ENCODE results near the gene FKBP5.
"Not testable (repeated sequence)": the region's sequence is repeated elsewhere in the genome, so short reads cannot be mapped to it uniquely, and the experiment has no call there.

Gene FKBP5
- 66.1 to 173 reads per million in 2 donors for total RNA-seq

GRCh38 chr6:35688605-35689322, at the start of gene FKBP5:
Gene FKBP5 (minus strand): TSS chr6:35688915. CDS start chr6:35642824, 46,091 bp downstream.
- peak; percentile 74 to 93 (median 81) for DNase-seq

GRCh38 chr6:35737413-35738211, 48.9 kb upstream of the FKBP5 start:
- peak in 2 of 5 experiments; percentile 49 to 80 for DNase-seq

- DNase-seq: no peak
These were observed 48.3 kb upstream of the FKBP5 start, which contains the start of gene ARMC12 for GRCh38 chr6:35736982-35737412. Gene ARMC12 (plus strand): TSS chr6:35737032. CDS start chr6:35737109, 77 bp downstream.

- peak; percentile 52 to 77 (median 75) for DNase-seq
These were observed 47.7 kb upstream of the FKBP5 start for GRCh38 chr6:35736253-35736894.

GRCh38 chr6:35735452-35735851, 46.7 kb upstream of the FKBP5 start:
- DNase-seq: no peak

- not testable (repeated sequence) for DNase-seq
These were observed 45.6 kb upstream of the FKBP5 start for GRCh38 chr6:35734319-35734718.

GRCh38 chr6:35733633-35734032, 44.9 kb upstream of the FKBP5 start:
- no peak for DNase-seq

- DNase-seq: peak; percentile 82 to 95 (median 90)
These were observed 43.2 kb upstream of the FKBP5 start for GRCh38 chr6:35731736-35732532.

- DNase-seq: peak; percentile 78 to 94 (median 89)
These were observed 42.7 kb upstream of the FKBP5 start for GRCh38 chr6:35731414-35731735.

GRCh38 chr6:35730745-35731413, 42.2 kb upstream of the FKBP5 start:
- no peak for DNase-seq

- no peak for DNase-seq
These were observed 41.0 kb upstream of the FKBP5 start for GRCh38 chr6:35729722-35730121.

GRCh38 chr6:35728683-35729678, 40.3 kb upstream of the FKBP5 start:
- DNase-seq: peak in 3 of 5 experiments; percentile 16 to 64 (median 40)

- peak; percentile 65 to 98 (median 80) for DNase-seq
These were observed 39.4 kb upstream of the FKBP5 start for GRCh38 chr6:35727935-35728682.

GRCh38 chr6:35727231-35727934, 38.7 kb upstream of the FKBP5 start:
- DNase-seq: no peak

- no peak for DNase-seq
These were observed 37.2 kb upstream of the FKBP5 start for GRCh38 chr6:35725721-35726438.

- DNase-seq: no peak
These were observed 36.5 kb upstream of the FKBP5 start for GRCh38 chr6:35725081-35725708.

- no peak for DNase-seq
These were observed 35.8 kb upstream of the FKBP5 start for GRCh38 chr6:35724471-35724870.

GRCh38 chr6:35724059-35724458, 35.3 kb upstream of the FKBP5 start:
- DNase-seq: no peak
